ENCODE measurements around the gene SHROOM1.

Gene SHROOM1

DNA sequence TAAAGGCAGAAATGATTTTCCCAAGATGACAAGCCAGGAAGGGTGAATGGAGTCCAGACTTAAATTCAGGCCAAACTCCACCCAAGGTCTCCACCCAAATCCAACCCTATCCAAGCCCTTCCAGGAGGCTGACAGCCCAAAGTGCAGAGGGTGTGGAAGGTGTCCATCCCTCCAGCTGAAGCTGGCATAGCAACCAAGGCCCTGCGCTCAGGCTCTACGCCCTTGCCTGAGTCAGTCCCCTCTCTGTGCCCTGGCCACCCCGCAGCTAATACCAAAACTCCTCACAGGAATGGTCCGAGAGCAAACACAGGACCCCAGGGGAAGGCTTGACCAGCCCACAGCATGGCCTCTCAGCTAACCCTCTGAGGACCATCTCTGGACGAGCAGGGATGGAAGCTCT, 55.6 kb downstream of the SHROOM1 start:
- DNase-seq (ENCODE audit: low spot score): no peak
- TF ChIP-seq, protein P1, sequence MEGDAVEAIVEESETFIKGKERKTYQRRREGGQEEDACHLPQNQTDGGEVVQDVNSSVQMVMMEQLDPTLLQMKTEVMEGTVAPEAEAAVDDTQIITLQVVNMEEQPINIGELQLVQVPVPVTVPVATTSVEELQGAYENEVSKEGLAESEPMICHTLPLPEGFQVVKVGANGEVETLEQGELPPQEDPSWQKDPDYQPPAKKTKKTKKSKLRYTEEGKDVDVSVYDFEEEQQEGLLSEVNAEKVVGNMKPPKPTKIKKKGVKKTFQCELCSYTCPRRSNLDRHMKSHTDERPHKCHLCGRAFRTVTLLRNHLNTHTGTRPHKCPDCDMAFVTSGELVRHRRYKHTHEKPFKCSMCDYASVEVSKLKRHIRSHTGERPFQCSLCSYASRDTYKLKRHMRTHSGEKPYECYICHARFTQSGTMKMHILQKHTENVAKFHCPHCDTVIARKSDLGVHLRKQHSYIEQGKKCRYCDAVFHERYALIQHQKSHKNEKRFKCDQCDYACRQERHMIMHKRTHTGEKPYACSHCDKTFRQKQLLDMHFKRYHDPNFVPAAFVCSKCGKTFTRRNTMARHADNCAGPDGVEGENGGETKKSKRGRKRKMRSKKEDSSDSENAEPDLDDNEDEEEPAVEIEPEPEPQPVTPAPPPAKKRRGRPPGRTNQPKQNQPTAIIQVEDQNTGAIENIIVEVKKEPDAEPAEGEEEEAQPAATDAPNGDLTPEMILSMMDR (IDR thresholded peaks at IDR 0.05; ENCODE audit: extremely low read depth, missing control alignments): no peak

DNA sequence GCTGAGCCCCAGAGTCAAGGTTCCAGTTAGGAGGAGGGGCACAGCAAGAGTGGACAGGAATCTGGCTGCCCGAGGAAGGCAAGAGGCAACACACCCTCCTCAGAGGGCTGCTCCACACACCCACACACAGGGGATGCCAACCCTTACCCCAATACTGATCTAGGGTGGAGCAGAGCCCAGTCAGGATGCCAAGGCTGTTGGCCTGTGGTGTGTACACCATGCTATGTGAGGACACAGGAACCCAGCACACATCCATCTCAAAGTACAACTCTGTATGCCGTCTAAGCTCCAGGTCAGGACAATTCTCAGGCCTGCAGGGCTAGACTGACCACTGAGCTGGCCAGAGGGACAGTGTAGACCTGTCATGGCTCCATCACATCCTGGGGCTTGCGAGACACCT, 56.0 kb downstream of the SHROOM1 start:
- TF ChIP-seq, protein P1 (IDR thresholded peaks at IDR 0.05; ENCODE audit: extremely low read depth, missing control alignments): no peak
- no peak for DNase-seq (ENCODE audit: low spot score)

GRCh38 chr5:132773601-132774355, 56.7 kb downstream of the SHROOM1 start:
- TF ChIP-seq, protein P1 (IDR thresholded peaks at IDR 0.05; ENCODE audit: extremely low read depth, missing control alignments): no peak
- no peak for DNase-seq (ENCODE audit: low spot score)

DNA sequence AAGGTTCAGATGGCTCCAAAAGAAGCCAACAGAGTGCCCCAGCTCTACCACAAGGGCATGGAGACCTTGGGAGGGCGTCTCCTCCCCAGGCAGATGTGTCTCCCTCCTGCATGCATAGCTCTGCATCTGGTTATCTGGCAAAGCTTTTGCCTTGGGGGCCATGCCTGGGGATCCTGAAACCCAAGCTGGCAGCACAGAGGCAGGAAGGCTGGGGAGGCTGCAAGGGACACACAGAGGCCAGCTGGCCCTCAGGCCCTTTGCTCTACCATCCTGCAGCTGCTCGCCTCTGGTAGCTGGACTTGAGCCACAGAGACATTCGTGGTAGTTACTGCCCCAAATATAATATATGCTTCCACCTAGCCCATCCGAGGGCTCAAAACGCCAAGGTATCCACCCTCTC, 57.3 kb downstream of the SHROOM1 start:
- no peak for DNase-seq (ENCODE audit: low spot score)

DNA sequence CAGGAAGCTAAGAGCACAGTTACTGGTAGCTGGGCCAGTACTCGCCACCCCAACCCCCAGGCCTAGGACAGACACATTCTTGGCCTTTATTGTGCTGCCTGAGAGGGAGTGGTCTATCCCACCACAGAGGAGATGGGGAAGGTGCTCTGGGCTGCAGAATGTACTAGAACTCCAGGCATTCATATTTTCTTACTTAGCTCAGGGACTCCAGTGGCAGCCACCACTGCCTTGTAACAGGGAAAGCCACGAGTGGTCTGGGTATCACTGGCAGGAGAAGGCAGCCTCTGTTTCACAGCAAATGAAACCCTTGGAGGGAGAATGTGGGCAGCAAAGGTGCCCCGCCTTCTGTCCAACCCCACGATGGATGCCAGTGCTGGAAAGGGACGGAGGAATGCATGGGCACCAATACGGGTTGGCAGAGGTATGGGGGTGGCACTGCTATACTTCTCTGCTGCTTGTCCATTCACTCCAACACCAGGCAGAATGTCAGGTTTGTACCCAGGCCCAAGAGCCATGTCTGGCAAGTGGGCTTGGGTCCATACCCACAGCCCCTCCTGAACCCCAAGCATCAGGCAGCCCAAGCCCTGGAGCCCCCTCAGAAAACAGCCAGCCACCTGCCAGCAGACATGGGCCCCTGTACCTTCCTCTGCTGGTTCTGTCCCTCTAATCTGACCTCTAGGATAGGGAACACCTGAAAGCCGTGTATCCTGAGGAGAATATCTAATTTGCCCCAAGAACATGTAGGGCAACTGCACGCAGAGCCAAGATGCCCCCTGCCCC, 58.0 kb downstream of the SHROOM1 start:
- TF ChIP-seq, protein P1 (IDR thresholded peaks at IDR 0.05; ENCODE audit: extremely low read depth, missing control alignments): no peak
- DNase-seq (ENCODE audit: low spot score): no peak

More for the DNA sequence above, 57.3 kb downstream of the SHROOM1 start:
- TF ChIP-seq, protein P1 (IDR thresholded peaks at IDR 0.05; ENCODE audit: extremely low read depth, missing control alignments): no peak

Measured in GM20000 (cell line).